ENCODE measurements around the gene ZFP62. TPM values are rescaled to one million over a fixed set of nuclear protein-coding genes. Genes with fewer than 3 reads are reported as not detected.

The ZFP62 gene
- total and polyA plus RNA-seq, 7 donors, result 6.0 to 25.6 (median 11.7) TPM

- peak overlapping the region; percentile 93 for H3K4me3 ChIP-seq
- TF ChIP-seq CTCF (IDR thresholded peaks at IDR 0.05), result no peak
- intact Hi-C loops (cut with DNase I), result loop anchor here (10.0 kb wide), 1 partner anchor 376 kb away; no protein-coding TSS in a partner anchor
- H3K4me1 ChIP-seq, result peaks cover 68% of the 10 kb centered on the region
- ATAC-seq (no peak), DNase-seq (no peak)
- no peaks in the 10 kb centered on the region for H3K27me3 ChIP-seq (ENCODE audit: insufficient read depth in 3 of 3, low read length in 2 of 3)
- H3K9me3 ChIP-seq, result no peaks in the 10 kb centered on the region
- H3K36me3 ChIP-seq (ENCODE audit: insufficient read depth in 1 of 2, low read depth in 1 of 2), result peaks cover 3 to 14% of the 10 kb centered on the region in 2 donors
- 59 to 79% (median 74%) methylated on average over 5 of the region's 5 CpGs for WGBS, 3 donors
- H3K27ac ChIP-seq, result peak overlapping the region; percentile 99
Measured at GRCh38 chr5:180808461-180809000, 52.5 kb downstream of the ZFP62 start.

- 43 to 64% (median 62%) methylated on average over 6 of the region's 6 CpGs for WGBS, 3 donors
- DNase-seq (no peak), ATAC-seq (no peak)
- Histone ChIP-seq H3K27ac (peak overlapping the region; percentile 99), H3K36me3 (ENCODE audit: insufficient read depth in 1 of 2, low read depth in 1 of 2) (peaks cover 3 to 14% of the 10 kb centered on the region in 2 donors), H3K4me3 (peak overlapping the region; percentile 93), H3K27me3 (ENCODE audit: insufficient read depth in 3 of 3, low read length in 2 of 3) (no peaks in the 10 kb centered on the region), H3K4me1 (peaks cover 75% of the 10 kb centered on the region), H3K9me3 (no peaks in the 10 kb centered on the region)
- no peak for TF ChIP-seq CTCF (IDR thresholded peaks at IDR 0.05)
- intact Hi-C loops (cut with DNase I), result loop anchor here (10.0 kb wide), 1 partner anchor 377 kb away; no protein-coding TSS in a partner anchor
Measured at GRCh38 chr5:180807654-180808414, 53.2 kb downstream of the ZFP62 start.

GRCh38 chr5:180807046-180807445, 54.0 kb downstream of the ZFP62 start:
- Histone ChIP-seq H3K4me1 (peaks cover 73% of the 10 kb centered on the region), H3K4me3 (peak overlapping the region; percentile 93), H3K36me3 (ENCODE audit: insufficient read depth in 1 of 2, low read depth in 1 of 2) (peaks cover 3 to 14% of the 10 kb centered on the region in 2 donors), H3K27ac (peak overlapping the region; percentile 99), H3K27me3 (ENCODE audit: insufficient read depth in 3 of 3, low read length in 2 of 3) (no peaks in the 10 kb centered on the region), H3K9me3 (no peaks in the 10 kb centered on the region)
- intact Hi-C loops (cut with DNase I), result loop anchor here (10.0 kb wide), 1 partner anchor 378 kb away; no protein-coding TSS in a partner anchor
- WGBS, 3 donors, result 77 to 93% (median 93%) methylated on average over 1 of the region's 1 CpG
- DNase-seq (no peak), ATAC-seq (no peak)
- TF ChIP-seq CTCF (IDR thresholded peaks at IDR 0.05), result no peak

- TF ChIP-seq CTCF (IDR thresholded peaks at IDR 0.05), result no peak
- peak overlapping the region; percentile 93 for H3K4me3 ChIP-seq
- WGBS, 3 donors, result 48 to 71% (median 60%) methylated on average over 9 of the region's 9 CpGs
- H3K27me3 ChIP-seq (ENCODE audit: insufficient read depth in 3 of 3, low read length in 2 of 3), result no peaks in the 10 kb centered on the region
- intact Hi-C loops (cut with DNase I), result loop anchor here (10.0 kb wide), 1 partner anchor 378 kb away; no protein-coding TSS in a partner anchor
- peaks cover 73% of the 10 kb centered on the region for H3K4me1 ChIP-seq
- ATAC-seq (peak in 1 of 4 donors; percentile 19), DNase-seq (no peak)
- H3K36me3 ChIP-seq (ENCODE audit: insufficient read depth in 1 of 2, low read depth in 1 of 2), result peaks cover 3 to 14% of the 10 kb centered on the region in 2 donors
- no peaks in the 10 kb centered on the region for H3K9me3 ChIP-seq
- H3K27ac ChIP-seq, result peak overlapping the region; percentile 99
Measured at GRCh38 chr5:180806351-180807011, 54.6 kb downstream of the ZFP62 start.

Measured in psoas muscle (tissue), 8 donors.